ENCODE data around the gene NAT8. TPM values are rescaled to one million over a fixed set of nuclear protein-coding genes. Genes with fewer than 3 reads are reported as not detected.
"Not testable (repeated sequence)": the region's sequence is repeated elsewhere in the genome, so short reads cannot be mapped to it uniquely, and the experiment has no call there.

NAT8 gene
- total and polyA plus RNA-seq, 5 donors from 2014 or later, result not detected

DNA sequence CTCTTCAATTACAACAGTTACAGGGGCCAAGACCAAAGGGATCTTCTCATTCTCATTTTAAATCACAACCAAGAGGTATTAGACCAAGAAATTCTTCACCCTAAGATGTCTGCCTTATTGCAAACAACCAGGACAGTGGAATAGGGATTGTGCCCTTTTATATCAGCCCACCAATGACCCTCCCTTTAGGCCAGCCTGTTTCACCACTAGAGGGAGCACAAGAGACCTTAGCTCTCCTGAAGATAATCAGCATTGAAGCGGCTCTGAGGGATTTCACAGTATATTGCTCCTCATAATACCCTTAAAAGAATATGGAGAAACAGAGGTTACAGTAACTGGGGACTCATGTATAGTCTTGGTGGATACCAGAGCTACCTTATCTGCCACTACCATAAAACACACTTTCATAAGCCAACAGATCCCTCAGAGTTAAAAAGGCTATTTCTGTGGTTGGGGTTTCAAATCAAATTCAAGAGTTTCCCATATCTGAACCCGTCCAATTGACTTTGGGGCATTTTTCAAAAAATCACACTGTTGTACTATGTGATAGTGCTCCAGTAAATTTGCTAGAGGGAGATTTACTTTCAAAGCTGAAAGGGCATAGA lies 11.5 kb downstream of the NAT8 start:
- not testable (repeated sequence) for H3K36me3 Mint-ChIP-seq; H3K4me3 Mint-ChIP-seq; H3K27ac ChIP-seq (ENCODE audit: insufficient read depth, low read length, poor library complexity, severe bottlenecking); H3K4me1 Mint-ChIP-seq; H3K36me3 ChIP-seq (ENCODE audit: control insufficient read depth, insufficient read depth, low read length); H3K27me3 ChIP-seq (ENCODE audit: control insufficient read depth, insufficient read depth, low read length); H3K4me3 ChIP-seq (ENCODE audit: low read depth, low read length); H3K4me1 ChIP-seq (ENCODE audit: control insufficient read depth, insufficient read depth, low read length, poor library complexity, severe bottlenecking); H3K9me3 ChIP-seq (ENCODE audit: control insufficient read depth in 2 of 2, low read length in 2 of 2)
- Mint-ChIP-seq H3K9me3 (peaks cover 0 to 13% (median 1%) of the 10 kb centered on the region in 7 donors), H3K27ac (peak overlapping the region in 1 of 3 donors; percentile 26), H3K27me3 (peaks cover 14% of the 10 kb centered on the region)
- DNase-seq (peak in 1 of 3 donors; percentile 5), ATAC-seq (ENCODE audit: low read depth in 2 of 2) (peak in 1 of 2 donors; percentile 50)

DNA sequence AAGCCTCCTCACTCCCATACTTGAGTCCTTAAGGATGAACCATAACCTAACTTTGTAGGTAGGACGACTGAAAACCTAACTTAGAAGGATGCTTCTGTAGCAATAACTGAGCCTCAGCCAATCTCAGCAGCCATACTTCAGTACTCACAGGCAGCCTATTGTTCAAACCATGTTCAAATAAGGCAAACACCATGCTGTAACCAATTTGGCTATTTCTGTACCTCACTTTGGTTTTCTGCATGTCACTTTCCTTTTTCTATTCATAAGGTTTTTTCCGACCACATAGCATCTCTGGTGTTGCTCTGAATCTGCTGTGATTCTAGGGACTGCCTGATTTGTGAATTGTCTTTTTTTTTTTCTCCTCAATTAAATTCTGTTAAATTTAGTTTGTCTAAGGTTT lies 13.7 kb downstream of the NAT8 start:
- H3K4me1 ChIP-seq (ENCODE audit: control insufficient read depth, insufficient read depth, low read length, poor library complexity, severe bottlenecking); H3K36me3 ChIP-seq (ENCODE audit: control insufficient read depth, insufficient read depth, low read length); H3K36me3 Mint-ChIP-seq; ATAC-seq (ENCODE audit: low read depth in 2 of 2); H3K9me3 ChIP-seq (ENCODE audit: control insufficient read depth in 2 of 2, low read length in 2 of 2); H3K4me1 Mint-ChIP-seq; H3K27me3 Mint-ChIP-seq; H3K27me3 ChIP-seq (ENCODE audit: control insufficient read depth, insufficient read depth, low read length); H3K27ac ChIP-seq (ENCODE audit: insufficient read depth, low read length, poor library complexity, severe bottlenecking); DNase-seq; H3K4me3 ChIP-seq (ENCODE audit: low read depth, low read length); H3K27ac Mint-ChIP-seq: not testable (repeated sequence)
- peak overlapping the region in 1 of 4 donors; percentile 51 for H3K4me3 Mint-ChIP-seq
- H3K9me3 Mint-ChIP-seq, result peaks cover 0 to 13% (median 1%) of the 10 kb centered on the region in 7 donors

GRCh38 chr2:73626237-73626636 lies 16.0 kb downstream of the NAT8 start:
- H3K4me1 ChIP-seq (ENCODE audit: control insufficient read depth, insufficient read depth, low read length, poor library complexity, severe bottlenecking); H3K4me3 ChIP-seq (ENCODE audit: low read depth, low read length); H3K27ac Mint-ChIP-seq; H3K9me3 ChIP-seq (ENCODE audit: control insufficient read depth in 2 of 2, low read length in 2 of 2); DNase-seq; ATAC-seq (ENCODE audit: low read depth in 2 of 2); H3K4me1 Mint-ChIP-seq; H3K36me3 Mint-ChIP-seq; H3K27me3 ChIP-seq (ENCODE audit: control insufficient read depth, insufficient read depth, low read length); H3K4me3 Mint-ChIP-seq; H3K27ac ChIP-seq (ENCODE audit: insufficient read depth, low read length, poor library complexity, severe bottlenecking); H3K36me3 ChIP-seq (ENCODE audit: control insufficient read depth, insufficient read depth, low read length): not testable (repeated sequence)
- Mint-ChIP-seq H3K27me3 (peaks cover 10% of the 10 kb centered on the region), H3K9me3 (peaks cover 0 to 13% (median 1%) of the 10 kb centered on the region in 7 donors)

DNA sequence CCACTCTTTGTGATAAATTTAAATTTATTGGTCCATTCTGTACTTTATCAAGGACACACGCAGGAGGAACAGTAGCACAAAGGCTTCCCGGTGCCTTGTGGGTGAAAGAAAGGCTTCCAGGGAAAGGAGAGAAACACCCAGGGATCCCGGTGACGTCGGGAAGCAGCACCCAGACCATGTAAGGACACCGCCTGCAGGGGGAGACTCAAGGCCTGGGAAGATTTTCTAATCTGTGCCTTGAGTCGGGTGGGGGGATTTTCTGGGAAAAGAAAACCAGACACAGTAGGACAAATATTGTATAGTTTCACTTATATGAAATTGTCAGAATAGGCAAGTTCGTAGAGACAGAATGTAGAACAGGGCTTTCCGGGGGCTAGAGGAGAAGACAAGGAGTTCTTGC lies 17.6 kb downstream of the NAT8 start:
- ATAC-seq (ENCODE audit: low read depth in 2 of 2); DNase-seq; H3K4me1 Mint-ChIP-seq; H3K27ac Mint-ChIP-seq; H3K4me1 ChIP-seq (ENCODE audit: control insufficient read depth, insufficient read depth, low read length, poor library complexity, severe bottlenecking); H3K27me3 Mint-ChIP-seq; H3K36me3 ChIP-seq (ENCODE audit: control insufficient read depth, insufficient read depth, low read length); H3K4me3 ChIP-seq (ENCODE audit: low read depth, low read length); H3K4me3 Mint-ChIP-seq; H3K27me3 ChIP-seq (ENCODE audit: control insufficient read depth, insufficient read depth, low read length); H3K27ac ChIP-seq (ENCODE audit: insufficient read depth, low read length, poor library complexity, severe bottlenecking); H3K36me3 Mint-ChIP-seq; H3K9me3 ChIP-seq (ENCODE audit: control insufficient read depth in 2 of 2, low read length in 2 of 2): not testable (repeated sequence)
- peaks cover 0 to 13% (median 1%) of the 10 kb centered on the region in 7 donors for H3K9me3 Mint-ChIP-seq

DNA sequence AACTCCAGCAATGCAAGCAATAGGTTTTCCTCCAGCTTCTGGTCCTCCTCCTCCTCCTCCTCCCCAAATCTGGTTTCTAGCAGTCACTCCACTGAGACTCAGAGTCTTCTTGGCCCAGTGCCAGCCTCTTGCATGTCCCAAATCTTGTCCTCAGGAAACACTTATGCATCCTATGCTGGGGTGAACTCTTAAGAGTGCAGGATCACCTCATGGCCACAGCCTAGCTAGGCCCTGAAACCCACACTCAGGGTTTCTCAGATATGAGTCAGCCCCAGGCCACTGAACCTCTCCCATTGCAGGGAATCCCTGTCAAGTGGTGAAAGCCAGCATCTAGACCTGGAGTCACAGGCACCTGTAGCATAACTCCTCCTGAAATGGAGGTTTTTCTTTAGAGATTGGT lies 18.2 kb downstream of the NAT8 start:
- H3K4me1 ChIP-seq (ENCODE audit: control insufficient read depth, insufficient read depth, low read length, poor library complexity, severe bottlenecking); H3K27me3 ChIP-seq (ENCODE audit: control insufficient read depth, insufficient read depth, low read length); H3K4me1 Mint-ChIP-seq; H3K27me3 Mint-ChIP-seq; ATAC-seq (ENCODE audit: low read depth in 2 of 2); H3K36me3 Mint-ChIP-seq; H3K4me3 ChIP-seq (ENCODE audit: low read depth, low read length); H3K27ac ChIP-seq (ENCODE audit: insufficient read depth, low read length, poor library complexity, severe bottlenecking); H3K27ac Mint-ChIP-seq; H3K4me3 Mint-ChIP-seq; H3K9me3 ChIP-seq (ENCODE audit: control insufficient read depth in 2 of 2, low read length in 2 of 2); H3K36me3 ChIP-seq (ENCODE audit: control insufficient read depth, insufficient read depth, low read length); DNase-seq: not testable (repeated sequence)
- peaks cover 0 to 13% (median 1%) of the 10 kb centered on the region in 7 donors for H3K9me3 Mint-ChIP-seq

DNA sequence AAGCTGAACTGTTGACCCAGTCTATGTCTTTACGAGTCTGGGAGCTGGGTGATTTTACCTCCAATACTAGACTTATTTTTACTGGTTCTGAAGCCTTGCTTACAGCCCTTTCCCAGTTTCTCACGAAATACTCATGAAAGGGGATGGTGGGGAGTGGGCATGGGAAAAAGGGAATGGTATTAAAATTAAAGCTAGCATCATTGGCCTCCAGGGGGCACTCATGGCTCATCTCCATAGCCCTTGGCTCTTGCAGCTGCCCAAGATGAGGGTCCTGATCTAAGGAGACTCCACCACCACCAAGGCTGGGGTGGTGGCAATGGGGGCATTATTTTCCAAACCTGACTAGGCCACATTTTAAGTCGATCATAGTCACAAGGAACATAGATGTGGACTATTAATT lies 22.3 kb downstream of the NAT8 start:
- H3K27ac Mint-ChIP-seq; H3K36me3 Mint-ChIP-seq; H3K27me3 ChIP-seq (ENCODE audit: control insufficient read depth, insufficient read depth, low read length); H3K4me3 Mint-ChIP-seq; ATAC-seq (ENCODE audit: low read depth in 2 of 2); H3K4me1 ChIP-seq (ENCODE audit: control insufficient read depth, insufficient read depth, low read length, poor library complexity, severe bottlenecking); H3K9me3 Mint-ChIP-seq; H3K4me1 Mint-ChIP-seq; H3K27ac ChIP-seq (ENCODE audit: insufficient read depth, low read length, poor library complexity, severe bottlenecking); DNase-seq; H3K9me3 ChIP-seq (ENCODE audit: control insufficient read depth in 2 of 2, low read length in 2 of 2); H3K27me3 Mint-ChIP-seq; H3K4me3 ChIP-seq (ENCODE audit: low read depth, low read length); H3K36me3 ChIP-seq (ENCODE audit: control insufficient read depth, insufficient read depth, low read length): not testable (repeated sequence)

- ATAC-seq (ENCODE audit: low read depth in 2 of 2), result no peak
- Mint-ChIP-seq H3K4me3 (no peak overlapping the region), H3K9me3 (no peaks in the 10 kb centered on the region), H3K4me1 (no peaks in the 10 kb centered on the region), H3K36me3 (peaks cover 10% of the 10 kb centered on the region), H3K27ac (no peak overlapping the region), H3K27me3 (no peaks in the 10 kb centered on the region)
- Histone ChIP-seq H3K27me3 (ENCODE audit: control insufficient read depth, insufficient read depth, low read length) (no peaks in the 10 kb centered on the region), H3K9me3 (ENCODE audit: control insufficient read depth in 2 of 2, low read length in 2 of 2) (no peaks in the 10 kb centered on the region), H3K4me1 (ENCODE audit: control insufficient read depth, insufficient read depth, low read length, poor library complexity, severe bottlenecking) (no peaks in the 10 kb centered on the region), H3K27ac (ENCODE audit: insufficient read depth, low read length, poor library complexity, severe bottlenecking) (no peak overlapping the region), H3K4me3 (ENCODE audit: low read depth, low read length) (no peak overlapping the region), H3K36me3 (ENCODE audit: control insufficient read depth, insufficient read depth, low read length) (no peaks in the 10 kb centered on the region)
- DNase-seq, result no peak
Observed at GRCh38 chr2:73614997-73615396, 27.2 kb downstream of the NAT8 start.

GRCh38 chr2:73614105-73614504 lies 28.1 kb downstream of the NAT8 start:
- no peak overlapping the region for H3K27ac Mint-ChIP-seq
- H3K27me3 Mint-ChIP-seq, result no peaks in the 10 kb centered on the region
- H3K4me3 ChIP-seq (ENCODE audit: low read depth, low read length), result no peak overlapping the region
- no peaks in the 10 kb centered on the region for H3K4me1 Mint-ChIP-seq
- ATAC-seq (ENCODE audit: low read depth in 2 of 2), result no peak
- no peaks in the 10 kb centered on the region for H3K27me3 ChIP-seq (ENCODE audit: control insufficient read depth, insufficient read depth, low read length)
- no peaks in the 10 kb centered on the region for H3K36me3 ChIP-seq (ENCODE audit: control insufficient read depth, insufficient read depth, low read length)
- no peaks in the 10 kb centered on the region for H3K9me3 Mint-ChIP-seq
- DNase-seq, result no peak
- H3K4me1 ChIP-seq (ENCODE audit: control insufficient read depth, insufficient read depth, low read length, poor library complexity, severe bottlenecking), result no peaks in the 10 kb centered on the region
- no peak overlapping the region for H3K27ac ChIP-seq (ENCODE audit: insufficient read depth, low read length, poor library complexity, severe bottlenecking)
- H3K9me3 ChIP-seq (ENCODE audit: control insufficient read depth in 2 of 2, low read length in 2 of 2), result no peaks in the 10 kb centered on the region
- H3K36me3 Mint-ChIP-seq, result peaks cover 13% of the 10 kb centered on the region
- no peak overlapping the region for H3K4me3 Mint-ChIP-seq
